Cardiac fibroblast (primary cell): ENCODE data around the gene MOV10L1.
"Not testable (repeated sequence)": the region's sequence is repeated elsewhere in the genome, so short reads cannot be mapped to it uniquely, and the experiment has no call there.

Experiments used
- DNase-seq, 2 donors: peaks; one replicate each; pipeline versions ENCODE4 v3.0.0 to v3.0.0-alpha.2; 2010; ENCODE audit warnings: low read depth in 2 of 2
- H3K4me3 ChIP-seq, 2 donors: replicated peaks in 1 of 2; 1 replicate in 1 of 2; 2 replicates in 1 of 2; pipeline ENCODE4 v1.5.1; 2011; ENCODE audit warnings: low read depth in 2 of 2, low read length in 2 of 2, mild to moderate bottlenecking in 2 of 2, moderate library complexity in 1 of 2
- TF ChIP-seq, protein P1 (sequence below): IDR thresholded peaks from one replicate; pipeline ENCODE4 v1.5.1; 2011; ENCODE audit warnings: low read depth, mild to moderate bottlenecking, low read length, inconsistent platforms

Gene MOV10L1

DNA sequence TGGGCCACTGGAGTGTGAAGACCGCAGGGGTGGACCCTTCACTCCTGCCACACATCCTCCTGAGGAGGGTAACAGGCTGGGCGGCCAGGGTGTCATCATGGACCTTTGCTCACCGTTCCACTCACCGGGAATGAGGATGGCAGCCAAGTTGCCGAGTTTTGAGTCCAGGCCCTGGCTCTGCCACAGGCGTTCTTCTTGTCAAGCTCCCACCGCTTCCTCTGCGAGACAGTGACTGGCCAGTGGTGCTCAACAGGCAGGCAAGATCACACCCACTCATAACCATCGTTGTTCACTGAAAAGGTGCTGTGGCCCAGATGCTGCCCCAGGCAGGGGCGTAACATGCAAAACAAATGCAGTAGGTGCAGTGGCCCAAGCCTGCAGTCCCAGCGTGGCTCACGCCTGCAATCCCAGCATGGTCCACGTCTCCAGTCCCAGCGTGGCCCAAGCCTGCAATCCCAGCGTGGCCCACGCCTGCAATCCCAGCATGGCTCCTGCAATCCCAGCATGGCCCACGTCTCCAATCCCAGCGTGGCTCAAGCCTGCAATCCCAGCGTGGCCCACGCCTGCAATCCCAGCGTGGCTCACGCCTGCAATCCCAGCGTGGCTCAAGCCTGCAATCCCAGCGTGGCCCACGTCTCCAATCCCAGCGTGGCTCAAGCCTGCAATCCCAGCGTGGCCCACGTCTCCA is 75.8 kb downstream of the MOV10L1 start:
- TF ChIP-seq, protein P1, sequence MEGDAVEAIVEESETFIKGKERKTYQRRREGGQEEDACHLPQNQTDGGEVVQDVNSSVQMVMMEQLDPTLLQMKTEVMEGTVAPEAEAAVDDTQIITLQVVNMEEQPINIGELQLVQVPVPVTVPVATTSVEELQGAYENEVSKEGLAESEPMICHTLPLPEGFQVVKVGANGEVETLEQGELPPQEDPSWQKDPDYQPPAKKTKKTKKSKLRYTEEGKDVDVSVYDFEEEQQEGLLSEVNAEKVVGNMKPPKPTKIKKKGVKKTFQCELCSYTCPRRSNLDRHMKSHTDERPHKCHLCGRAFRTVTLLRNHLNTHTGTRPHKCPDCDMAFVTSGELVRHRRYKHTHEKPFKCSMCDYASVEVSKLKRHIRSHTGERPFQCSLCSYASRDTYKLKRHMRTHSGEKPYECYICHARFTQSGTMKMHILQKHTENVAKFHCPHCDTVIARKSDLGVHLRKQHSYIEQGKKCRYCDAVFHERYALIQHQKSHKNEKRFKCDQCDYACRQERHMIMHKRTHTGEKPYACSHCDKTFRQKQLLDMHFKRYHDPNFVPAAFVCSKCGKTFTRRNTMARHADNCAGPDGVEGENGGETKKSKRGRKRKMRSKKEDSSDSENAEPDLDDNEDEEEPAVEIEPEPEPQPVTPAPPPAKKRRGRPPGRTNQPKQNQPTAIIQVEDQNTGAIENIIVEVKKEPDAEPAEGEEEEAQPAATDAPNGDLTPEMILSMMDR = no peak
- DNase-seq = no peak
- no peak overlapping the region for H3K4me3 ChIP-seq

DNA sequence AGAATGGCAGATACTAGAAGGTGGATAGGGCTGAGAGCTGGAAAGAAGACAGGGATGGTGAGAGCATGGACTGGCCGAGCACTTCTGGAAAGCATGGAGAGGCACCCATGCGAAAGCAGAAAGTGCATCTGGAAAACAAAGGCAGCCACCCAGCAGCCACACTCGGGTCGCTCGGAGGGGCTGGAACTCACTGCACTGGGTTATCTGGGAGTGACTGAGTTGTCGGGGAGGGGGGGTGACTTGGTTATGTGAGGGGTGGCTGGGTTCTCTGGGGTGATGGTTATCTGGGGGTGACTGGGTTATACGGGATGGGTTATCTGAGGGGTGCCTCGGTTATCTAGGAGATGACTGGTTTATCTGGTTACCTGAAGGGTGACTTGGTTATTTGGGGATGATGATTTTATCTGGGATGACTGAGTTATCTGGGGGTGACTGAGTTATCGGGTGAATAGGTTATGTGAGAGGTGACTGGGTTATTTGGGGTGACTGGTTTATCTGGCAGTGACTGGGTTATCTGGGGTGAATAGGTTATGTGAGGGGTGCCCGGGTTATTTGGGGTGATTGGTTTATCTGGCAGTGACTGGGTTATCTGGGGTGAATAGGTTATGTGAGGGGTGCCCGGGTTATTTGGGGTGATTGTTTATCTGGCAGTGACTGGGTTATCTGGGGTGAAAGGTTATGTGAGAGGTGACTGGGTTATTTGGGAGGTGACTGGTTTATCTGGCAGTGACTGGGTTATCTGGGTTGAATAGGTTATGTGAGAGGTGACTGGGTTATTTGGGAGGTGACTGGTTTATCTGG is 78.1 kb downstream of the MOV10L1 start:
- TF ChIP-seq, protein P1 = no peak
- H3K4me3 ChIP-seq = no peak overlapping the region
- no peak for DNase-seq

DNA sequence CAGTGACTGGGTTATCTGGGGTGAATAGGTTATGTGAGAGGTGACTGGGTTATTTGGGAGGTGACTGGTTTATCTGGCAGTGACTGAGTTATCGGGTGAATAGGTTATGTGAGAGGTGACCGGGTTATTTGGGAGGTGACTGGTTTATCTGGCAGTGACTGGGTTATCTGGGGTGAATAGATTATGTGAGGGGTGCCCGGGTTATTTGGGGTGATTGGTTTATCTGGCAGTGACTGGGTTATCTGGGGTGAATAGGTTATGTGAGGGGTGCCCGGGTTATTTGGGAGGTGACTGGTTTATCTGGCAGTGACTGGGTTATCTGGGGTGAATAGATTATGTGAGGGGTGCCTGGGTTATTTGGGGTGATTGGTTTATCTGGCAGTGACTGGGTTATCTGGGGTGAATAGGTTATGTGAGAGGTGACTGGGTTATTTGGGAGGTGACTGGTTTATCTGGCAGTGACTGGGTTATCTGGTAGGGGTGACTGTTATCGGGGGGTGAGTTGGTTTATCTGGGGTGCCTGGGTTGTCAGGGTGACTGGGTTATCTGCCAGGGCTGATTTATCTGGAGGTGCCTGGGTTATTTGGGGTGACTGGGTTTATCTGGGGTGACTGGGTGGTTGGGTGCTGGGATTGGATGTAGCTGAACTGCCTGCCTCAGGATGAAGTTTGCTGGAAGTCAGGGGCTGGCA is 78.8 kb downstream of the MOV10L1 start:
- DNase-seq, H3K4me3 ChIP-seq: not testable (repeated sequence)

DNA sequence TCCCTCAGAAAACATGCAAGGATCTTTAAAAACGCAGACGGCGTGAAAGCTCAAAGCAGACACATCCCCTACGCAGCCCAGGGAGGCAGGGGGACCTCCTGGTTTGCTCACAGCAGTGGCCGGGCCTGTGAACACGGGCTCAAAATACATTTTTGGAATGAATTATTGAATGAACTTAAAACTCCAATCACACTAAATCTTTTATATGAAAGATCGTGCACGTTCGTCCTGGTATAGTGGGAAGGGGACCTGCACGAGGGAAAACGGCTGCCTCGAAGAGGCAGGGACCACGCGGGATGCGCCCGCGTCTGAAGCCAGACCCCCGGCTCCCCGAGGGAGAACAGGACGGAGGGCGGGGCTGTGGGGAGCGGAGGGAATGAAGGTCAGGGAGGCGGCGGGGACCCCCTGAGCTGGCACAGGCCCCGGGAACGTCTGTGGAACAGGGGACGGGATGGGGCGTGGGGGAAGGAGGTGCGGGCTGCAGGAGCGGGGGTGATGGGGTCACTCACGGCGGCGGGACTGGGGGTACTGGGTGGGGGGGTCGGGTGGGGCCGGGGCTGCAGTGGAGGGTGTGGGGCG is 79.5 kb downstream of the MOV10L1 start:
- TF ChIP-seq, protein P1 = no peak
- H3K4me3 ChIP-seq = peak overlapping the region in 1 of 2 donors; percentile 59

DNA sequence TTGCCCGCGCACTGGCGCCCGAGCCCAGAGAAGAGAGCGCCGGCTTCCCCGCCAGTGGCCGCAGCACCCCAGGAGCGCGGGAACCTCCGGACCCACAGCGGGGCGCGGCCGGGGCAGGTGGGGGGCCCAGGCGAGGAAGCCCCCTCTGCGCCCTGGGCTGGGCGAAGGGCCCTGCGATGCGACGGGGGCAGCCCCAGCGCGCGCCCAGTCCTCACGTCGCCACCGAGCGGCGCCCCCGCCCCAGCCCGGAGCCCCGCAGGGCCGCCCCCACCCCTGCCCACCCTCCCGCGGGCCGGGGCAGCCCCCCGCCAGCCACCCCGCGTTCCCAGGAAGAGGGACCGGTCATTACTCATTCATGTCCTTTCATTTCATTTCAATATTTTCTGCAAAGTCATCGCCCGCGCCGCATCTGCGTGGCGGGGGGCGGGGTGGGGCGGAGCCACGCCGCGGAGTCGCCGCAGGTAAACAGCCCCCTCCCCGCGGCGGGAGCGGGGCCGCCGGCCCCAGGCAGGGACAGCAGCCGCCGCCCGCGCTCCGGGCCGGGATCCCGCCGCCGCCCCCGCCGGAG is 80.1 kb downstream of the MOV10L1 start:
- peak; percentile 37 to 41 for DNase-seq
- TF ChIP-seq, protein P1 = no peak
- peak overlapping the region; percentile 22 to 59 for H3K4me3 ChIP-seq

More for the DNA sequence above, 79.5 kb downstream of the MOV10L1 start:
- DNase-seq = no peak

DNA sequence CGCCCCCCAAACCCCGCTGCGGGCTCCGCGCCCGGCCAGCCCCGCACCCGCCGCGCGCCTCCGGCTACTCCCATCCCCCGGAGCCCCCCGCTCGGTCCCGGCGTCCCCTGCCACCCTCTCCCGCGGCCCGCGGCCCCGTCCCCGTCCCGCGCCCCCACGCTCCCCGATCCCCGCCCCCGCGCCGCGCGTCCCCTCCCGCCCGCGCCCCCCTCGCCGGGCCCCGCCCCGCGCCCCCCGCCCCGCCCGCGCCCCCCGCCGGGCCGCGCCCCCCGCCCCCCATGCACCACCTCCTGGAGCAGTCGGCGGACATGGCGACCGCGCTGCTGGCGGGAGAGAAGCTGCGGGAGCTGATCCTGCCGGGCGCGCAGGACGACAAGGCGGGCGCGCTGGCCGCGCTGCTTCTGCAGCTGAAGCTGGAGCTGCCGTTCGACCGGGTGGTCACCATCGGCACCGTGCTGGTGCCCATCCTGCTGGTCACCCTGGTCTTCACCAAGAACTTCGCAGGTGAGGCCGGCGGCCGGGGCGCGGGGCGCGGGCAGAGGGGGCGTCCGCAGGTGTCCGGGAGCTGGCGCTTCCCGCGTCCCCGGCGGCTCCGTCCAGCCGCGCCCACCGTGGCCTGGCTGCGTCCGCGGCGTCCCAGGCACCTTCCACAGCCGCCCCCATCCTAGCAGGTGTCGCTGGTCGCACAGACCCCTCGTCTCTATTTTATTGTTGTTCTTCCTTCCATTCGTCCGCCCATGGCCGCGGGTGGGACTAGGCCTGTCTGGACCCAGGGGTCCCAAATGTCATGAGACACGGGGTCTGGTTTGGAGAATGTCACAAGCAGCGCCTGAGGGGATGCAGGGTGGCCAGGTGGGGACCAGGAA is 80.9 kb downstream of the MOV10L1 start, which contains the start of gene PANX2:
PANX2 (plus strand) TSS at position 279 of the 866 bp plus-strand sequence; CDS start at position 279, 0 bp downstream.
- DNase-seq = no peak
- H3K4me3 ChIP-seq = peak within 1 kb of the TSS; percentile 44 to 59
- TF ChIP-seq, protein P1 = no peak
